NCI-H2107 treated with DMSO at 0.1 percent for 48 hours (cell line): ENCODE data around the gene CASQ2.

Experiments used
- DNase-seq: peaks from one replicate; lab custom pipeline; 2025; ENCODE audit not compliant: unreplicated experiment; lab: John Stamatoyannopoulos, UW

Gene CASQ2

DNA sequence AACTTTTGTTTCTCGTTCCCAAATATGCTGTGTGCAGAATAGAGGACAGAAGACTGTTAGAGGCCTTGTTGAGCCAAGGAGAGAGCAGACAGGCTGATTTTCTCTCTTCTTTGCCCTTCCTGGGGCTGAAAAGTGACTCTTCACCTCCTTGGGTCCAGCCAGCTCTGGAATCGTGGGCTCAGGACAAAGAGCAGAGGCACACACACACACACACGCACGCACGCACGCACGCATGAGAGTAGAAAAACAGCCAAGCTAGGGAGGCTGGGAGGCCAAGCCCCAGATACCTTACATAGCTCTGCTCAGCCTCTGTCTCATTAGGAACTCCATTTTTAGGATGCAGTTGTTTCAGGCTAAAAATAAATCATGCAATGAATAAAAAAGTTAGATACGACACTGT, at the start of gene CASQ2:
TSS of gene CASQ2 (minus strand) at position 166 of the 400 bp plus-strand sequence. CDS start 173 bp downstream, outside the sequence.
- no peak for DNase-seq

DNA sequence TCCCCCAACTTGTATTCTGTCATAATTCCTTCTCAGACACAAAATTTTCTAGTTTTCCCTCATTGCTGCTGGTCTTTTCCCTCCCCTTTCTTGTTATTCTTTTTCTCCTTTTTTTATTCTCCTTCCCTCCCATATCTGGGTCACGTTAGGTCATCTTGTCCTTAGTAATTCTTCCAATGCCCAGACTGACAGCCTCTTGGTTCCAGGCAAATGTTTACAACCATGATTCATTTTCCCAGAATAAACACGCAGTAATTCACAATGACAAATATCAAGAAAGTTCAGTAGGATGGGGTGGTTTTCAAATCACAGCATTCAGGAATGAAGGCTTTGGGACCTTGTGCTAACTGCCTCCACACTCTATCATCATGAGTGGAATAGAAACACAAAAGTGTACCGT, 47.2 kb upstream of the CASQ2 start:
- no peak for DNase-seq

DNA sequence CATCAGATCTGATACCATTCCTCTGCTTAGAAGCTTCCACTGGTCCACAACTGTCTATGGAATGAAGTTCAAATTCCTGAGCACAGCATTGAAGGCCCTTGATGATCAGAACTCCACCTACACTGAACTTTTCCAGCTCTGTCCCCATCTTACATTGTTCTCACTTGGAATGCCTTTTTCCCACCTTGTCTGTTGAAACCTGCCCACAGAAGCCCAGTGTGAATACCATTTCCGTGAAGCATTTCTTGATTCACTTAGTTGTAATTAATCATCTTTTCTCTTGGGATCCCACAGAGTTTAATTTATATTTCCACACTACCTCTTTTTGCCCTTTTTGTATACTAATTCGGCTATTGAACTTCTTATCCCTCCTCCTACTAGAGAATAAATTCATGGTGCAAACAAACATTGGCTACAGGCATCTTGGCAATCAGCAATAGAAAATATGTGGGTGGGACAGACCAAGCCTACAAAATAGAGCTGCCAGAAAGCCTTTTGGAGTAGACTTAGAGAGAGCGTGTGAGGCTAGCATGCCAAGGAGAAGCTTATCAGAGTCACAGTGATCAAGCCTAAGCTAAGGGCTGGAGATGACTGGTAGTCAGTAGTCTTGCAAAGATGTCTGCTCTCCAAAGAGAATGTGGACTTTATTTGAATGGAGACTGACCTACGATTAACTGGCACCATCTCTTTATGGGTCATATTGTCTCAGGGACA, 46.3 kb upstream of the CASQ2 start:
- no peak for DNase-seq

DNA sequence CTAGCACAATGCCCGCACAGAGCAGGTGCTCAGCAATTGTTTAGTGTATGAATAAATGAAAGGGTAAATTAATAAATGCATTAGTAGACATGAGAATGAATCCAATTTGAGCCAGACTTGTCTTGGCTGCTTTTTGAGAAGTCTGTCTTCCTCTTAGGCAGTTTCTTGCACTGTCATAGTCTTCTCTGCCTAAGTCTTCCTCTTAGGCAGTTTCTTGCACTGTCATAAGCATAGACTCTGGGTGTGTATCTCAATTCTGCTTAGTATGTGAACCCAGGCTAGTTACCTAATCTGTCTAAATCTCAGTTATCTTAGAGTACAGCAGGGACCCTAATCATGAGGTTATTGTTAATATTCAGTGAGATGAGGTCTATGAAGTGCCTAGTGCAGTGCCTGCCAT, 45.2 kb upstream of the CASQ2 start:
- no peak for DNase-seq

DNA sequence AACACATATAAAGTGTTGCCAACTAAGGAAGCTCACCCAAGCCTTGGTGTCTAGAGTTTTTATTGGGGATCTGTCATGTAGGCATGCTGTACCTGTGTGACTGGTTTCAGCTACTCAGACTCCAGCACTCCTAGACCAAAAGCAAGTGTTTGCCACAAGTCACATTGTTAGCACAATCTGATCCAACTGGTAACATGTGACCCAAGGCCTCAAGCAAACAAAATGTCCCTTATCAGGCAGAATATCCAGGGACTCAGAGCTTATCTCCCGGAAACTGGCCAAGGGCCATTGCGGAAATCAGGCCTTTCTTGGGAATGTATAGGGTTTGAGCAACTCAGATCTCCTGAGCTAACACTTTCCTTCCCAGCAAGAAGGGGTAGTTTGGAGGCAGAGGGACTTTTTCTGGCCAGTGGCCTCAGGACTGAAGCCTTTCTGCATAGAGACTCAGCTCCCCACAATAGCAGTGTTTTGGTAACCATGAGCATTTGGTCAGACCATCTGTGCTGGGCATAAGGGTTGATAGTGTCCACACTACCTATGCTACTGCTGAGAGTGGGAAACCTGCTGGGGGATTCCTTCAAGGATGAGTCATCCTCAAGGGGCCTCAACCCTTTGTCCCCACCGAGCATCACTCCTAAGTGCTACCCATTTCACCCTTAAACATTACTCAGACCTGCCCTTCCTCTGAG, 42.8 kb upstream of the CASQ2 start:
- DNase-seq, result no peak

DNA sequence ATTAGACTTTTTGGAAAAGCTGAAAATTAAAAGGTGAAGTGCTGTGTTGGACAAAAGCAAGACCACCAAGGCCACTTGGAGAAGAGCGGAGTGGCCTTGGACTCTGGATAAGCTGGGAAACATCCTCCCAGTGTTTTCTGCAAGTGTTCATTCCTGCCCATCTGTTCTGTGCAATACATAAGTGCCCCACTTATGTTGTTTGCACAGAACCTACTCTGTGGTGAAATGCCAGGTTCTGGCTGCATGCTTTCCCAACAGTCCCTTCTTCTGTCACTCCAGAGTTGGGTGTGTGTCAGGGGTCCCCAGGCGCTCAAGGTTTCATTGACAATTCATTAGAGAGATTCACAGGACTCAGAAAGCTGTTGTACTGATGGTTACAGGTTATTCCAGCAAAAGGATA, 42.1 kb upstream of the CASQ2 start:
- no peak for DNase-seq

DNA sequence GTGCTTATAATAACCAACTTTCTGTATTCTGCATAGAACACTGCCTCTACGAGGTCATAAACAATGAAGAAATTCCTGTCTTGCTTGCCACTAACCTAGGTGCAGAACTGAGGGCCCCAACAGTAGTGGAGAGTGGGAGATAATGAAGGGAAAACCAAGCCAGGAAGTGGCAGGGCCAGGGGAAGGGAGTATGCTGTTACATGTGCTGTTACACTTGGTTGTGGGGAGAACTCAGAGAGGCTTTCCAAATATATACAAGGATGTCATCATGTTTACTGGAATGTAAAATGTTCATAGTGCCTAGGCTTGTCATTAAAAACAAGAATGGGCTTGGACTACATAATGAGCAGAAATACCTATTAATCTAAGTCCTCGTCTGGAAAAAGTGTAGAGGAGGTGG, 41.3 kb upstream of the CASQ2 start:
- DNase-seq, result no peak

DNA sequence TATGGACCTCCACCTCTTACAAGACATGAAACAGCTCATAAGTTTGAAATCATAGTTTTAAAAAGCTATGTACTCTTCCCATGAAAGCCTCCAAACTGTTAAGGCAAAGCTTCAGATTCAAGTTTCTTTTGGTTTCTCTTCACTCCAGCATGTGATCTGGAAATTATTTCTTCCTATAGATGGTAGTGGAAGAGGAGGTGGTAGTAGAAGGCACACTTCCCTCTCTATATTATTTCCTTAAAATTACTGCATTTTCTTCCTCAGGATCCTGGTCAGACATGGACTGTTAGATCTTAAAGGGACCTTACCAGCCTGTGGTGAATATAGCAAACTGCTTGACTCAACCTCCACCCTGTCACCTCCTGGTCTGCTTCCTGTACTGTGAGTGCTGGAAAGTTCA, 40.6 kb upstream of the CASQ2 start:
- DNase-seq, result no peak

DNA sequence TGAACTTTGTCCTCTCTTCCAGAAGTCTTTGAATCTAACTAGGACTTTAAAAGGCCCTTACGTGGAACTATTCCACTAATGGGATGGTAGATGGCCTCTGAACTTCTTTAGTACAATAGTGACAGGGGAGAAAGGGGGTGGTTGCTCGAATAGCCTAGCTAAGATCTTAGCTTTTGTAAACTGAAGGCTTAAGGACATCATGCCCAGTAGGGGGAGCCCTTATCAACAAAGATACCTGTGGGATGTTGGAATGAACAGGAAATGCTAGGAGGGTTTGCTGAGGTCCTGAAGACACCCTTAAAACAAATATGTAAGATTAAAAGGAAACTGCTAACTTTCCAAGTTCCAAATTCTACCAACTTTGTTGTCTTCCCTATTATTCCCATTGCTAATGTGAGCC, 39.2 kb upstream of the CASQ2 start:
- DNase-seq, result peak; percentile 62

DNA sequence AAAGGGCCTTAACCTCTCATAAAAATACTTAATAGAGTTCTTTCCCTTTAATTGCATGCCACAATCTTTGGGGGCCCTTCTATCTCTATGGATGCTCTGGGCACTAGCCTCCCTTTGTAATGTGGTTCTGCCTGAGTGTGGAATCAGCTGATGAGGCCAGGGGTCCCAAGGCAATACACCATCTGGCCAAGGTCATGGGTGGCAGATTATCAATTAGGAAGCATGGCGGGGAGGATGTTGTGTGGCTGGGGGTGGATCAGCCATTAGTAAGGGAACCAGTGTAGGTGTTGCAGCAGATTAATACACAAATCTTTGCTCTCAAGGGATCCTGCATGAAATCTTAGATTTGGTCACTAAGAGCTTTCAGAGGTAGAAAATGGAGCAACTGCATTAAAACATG, 37.1 kb upstream of the CASQ2 start:
- no peak for DNase-seq

DNA sequence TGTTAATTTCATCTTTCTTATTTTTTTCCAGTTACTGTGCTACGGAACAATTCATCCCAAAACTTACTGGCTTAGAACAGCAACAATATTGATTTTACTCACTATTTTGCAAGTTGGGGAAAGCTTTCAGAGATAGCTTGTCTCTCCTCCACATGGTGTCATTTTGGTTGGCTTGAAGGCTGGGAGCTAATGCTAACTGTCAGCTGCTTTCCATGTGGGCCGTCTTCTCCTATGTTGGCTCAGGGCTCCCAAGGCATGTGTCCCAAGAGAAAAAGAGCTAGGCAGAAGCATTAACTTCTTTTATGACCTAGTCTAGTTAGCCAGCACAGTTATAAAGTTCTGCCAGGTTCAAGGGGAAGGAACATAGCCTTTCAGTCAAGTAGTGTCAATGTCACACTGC, 33.9 kb upstream of the CASQ2 start:
- no peak for DNase-seq

DNA sequence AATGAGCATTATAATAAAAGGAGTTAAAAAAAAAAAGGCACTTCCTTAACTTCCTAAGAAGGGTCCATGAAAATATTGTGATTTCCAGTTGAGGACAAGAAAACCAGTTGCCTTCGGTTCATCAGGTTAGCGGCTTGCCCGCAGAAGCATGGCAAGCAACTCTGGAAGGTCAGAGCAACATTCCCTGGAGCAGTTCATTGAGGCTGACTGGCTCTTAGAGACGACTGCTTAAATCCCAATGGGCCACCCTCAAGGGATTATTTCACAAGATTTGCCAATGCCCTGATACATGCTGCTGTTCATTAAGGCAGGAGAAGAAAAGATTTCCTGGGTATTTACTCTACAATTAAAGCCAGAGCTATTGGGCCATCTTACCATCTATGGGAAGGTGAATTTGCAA, 29.0 kb upstream of the CASQ2 start:
- no peak for DNase-seq

DNA sequence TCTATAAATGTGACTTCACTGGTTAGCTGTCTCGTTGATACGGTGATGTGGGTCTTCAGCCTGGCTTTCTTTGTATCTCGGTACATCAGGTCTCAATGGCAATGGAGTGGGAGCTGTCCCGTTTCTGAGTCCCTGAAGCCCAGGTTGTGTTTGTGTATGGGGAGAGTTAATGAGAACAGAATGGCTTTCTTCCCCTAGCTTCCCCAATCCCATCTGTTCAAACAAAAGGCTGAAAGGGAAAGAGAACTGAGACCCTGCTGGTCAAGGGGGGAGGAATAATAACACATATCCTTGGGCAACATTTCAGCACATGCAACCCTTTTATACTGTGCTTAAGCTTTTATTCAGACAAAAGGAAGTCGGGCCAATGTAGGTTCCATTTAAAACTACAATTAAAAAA, 28.4 kb upstream of the CASQ2 start:
- DNase-seq, result no peak

DNA sequence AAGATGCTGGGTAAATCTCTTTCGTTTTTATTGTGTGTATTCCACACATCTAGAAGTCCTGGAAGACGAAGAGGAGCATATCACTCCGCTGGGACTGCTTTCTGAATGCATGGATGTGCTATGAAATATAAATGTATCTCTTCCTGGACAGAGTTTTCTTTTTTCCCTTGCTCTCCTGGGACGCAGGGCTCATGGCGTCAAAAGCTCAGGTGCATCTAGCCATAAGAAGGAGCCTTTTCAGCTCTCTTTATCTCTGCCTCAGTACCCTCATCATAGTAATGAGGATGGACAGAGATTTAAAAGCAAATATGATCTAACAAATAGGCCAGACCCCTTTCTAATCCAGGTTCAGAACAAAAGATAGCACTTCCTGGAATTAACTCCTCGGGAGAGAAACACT, 27.5 kb upstream of the CASQ2 start:
- DNase-seq, result no peak

DNA sequence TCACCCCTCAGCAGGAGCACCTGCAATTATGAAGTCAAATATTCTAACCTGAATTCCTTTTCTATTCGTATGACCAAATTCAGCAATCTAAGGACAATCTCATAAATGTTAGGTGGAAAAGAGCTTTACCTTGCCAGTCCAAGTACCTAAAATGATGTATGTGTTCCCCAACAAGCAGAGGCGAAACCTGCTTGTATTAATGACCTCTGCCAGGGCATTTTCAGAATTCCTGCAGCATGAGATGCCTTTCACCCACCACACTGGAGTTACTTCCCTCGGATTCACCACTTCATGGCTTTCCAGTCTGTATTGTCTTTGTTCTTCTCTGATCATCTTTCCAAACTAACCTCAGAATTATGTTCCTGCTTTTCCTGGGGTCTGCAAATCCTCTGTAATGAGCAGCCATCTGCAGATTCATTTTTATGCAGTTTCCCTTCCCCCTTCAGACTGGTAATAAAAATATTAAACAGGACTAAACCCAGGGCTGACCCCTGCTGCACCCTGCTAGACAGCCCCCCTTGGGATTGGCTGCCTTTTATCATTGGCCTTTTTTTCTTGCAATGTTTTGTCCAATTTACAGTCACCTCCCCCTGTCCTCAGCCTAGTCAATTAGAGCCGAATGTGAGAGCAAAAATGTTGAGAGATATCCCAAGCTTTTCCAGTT, 26.6 kb upstream of the CASQ2 start:
- DNase-seq, result no peak

DNA sequence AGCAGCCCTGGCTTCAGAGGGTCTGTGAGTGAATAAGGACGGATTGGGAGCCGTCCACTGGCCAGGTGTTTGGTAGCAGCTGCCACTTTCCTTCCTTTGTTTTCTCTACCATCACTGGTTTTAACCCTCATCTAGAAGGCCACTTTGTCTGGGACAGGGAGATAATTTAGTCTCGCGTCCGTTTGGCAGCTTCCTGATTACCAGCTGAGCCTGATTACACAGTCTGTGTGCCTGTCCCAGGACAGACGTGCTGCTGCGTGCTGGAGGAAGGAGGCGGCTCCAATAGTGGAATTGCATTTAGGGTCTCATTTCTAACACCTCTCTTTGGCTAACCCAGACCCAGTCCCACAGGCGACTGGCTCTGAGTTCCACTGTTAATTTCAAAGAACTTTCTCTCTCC, 24.6 kb upstream of the CASQ2 start:
- no peak for DNase-seq

DNA sequence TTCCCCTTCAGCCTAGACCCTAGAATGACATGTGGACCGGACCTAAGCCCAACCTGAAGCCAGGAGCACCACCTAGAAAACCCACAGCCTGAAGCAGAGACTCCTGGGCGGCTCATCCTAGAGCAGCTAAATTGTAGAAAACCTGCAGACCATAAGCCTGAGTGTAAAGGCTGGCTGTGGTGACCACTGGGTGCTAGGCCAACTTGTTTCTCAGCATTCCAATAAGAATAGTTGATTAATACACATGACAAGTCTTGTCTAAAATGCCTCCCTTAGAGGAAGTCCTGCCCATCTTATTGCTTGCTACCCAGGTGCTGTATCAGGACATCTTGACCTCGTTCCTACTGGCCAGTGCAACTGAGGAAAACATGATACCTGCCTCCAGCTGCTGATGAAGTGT, 23.3 kb upstream of the CASQ2 start:
- DNase-seq, result no peak

DNA sequence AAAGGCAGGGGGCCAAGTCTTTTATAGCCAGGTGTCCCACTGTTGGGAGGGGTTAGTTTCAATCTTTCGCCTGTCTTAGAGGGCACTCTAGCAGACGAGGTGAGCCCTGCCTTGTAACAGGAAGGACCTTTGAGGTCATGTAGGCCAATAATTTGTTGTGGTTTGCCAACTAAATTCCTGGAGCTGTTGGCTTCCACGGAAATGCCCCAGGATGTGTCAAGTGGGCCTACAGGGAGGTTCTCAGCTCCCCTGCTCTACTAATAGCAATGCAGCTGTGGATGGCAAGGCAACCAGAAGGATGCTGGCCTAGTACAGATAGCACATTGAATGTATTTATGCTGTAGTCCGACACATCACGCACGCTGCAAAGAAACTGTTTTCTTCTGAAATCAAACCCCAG, 22.3 kb upstream of the CASQ2 start:
- no peak for DNase-seq

DNA sequence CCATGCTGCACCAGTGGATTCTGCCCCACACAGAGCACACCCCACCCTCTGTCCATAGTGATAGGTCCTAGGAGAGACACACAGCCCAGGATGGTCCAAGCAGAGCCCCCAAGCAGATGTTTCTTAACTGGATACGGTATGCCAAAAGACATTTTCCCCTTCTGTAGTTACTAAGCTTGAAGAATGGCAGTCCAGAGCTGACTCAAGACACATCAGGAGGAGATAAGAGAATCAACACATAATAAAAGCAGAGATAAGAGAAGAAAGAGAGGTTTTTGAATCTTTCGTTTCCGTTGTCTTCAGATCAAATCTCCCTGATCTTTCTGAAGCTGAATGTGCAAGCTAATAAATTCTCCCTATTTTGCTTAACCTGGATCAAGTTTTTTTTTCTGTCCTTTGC, 21.8 kb upstream of the CASQ2 start:
- DNase-seq, result no peak

DNA sequence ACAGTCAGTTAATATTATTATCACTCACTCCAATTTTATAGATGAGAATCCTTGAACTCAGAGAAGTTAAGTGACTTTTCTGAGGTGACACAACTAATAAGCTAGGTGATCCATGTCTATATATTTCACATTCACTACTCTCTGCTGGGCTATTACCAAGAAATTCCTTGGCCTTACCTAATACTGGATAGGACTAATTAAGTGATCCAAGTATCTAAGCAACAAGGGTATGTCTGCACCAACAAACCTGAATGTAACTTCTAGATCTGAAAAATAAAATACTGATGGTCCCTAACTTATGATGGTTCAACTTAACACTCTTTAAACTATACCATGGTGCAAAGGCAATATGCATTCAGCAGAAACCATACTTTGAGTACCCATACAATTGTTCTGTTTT, 14.8 kb upstream of the CASQ2 start:
- DNase-seq, result no peak

DNA sequence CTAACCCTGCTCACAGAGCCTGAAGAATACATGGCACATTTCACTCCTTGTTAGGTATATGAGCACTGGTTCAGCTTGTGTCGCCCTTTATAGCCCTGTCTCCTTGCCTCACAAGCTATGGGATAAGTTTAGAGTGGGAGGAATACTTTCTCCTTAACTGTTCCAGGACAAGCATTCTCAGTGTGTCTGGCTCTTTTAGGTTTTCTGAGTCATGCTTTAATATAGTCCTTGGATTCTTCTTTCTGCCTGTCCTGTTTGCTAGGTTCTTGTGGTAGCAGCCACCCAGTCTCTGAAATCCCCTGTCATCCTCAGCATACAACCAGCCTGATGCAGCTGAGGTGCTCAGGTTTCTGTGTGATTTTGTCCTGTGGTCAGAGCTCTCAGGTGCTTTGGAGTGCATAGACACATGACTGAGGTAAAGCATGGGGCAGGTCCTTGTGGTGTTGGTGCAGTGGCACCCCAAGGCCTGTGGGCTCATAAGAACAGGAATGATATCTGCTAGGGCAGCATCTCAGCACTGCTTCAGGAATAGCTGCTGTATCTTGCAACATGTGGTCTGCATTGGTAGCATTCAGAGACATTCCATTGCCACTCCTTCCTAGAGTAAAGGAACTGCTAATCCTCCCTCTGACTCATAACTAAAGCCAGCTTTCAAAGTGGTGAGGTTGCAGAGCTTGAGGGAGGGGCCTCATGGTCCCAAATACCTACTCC, 14.2 kb upstream of the CASQ2 start:
- no peak for DNase-seq

DNA sequence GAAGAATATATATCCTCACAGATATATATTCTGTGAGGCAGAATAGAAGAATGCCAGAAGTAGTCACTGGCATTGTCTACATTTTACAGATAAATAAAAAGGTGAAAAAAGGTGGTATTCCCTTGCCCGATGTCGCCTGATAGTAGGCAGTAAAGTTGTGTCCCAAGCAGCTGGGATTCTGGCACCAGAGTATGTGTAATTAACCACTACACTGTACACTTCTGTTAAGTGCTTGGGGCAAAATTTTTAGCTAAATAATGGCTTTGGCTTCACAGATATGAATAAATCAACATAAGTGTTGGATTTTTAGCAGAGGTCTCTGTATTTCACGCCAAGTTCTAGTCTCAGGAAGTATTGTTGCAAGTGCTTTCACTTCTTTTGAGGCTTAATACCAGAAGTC, 13.3 kb upstream of the CASQ2 start:
- DNase-seq, result no peak
